Panc1 (cell line): Measurements from ENCODE around the gene MPPED2.

Experiments
- CTCF ChIP-seq: fragments of 450-650 bp; IDR thresholded peaks from 2 replicates; pipeline ENCODE4 v1.5.1; 2017; ENCODE audit warnings: mild to moderate bottlenecking
- POLR2AphosphoS5 ChIP-seq: IDR thresholded peaks from 2 replicates; pipeline ENCODE4 v1.6.1; 2012; ENCODE audit warnings: mild to moderate bottlenecking, low read depth, low read length, moderate library complexity
- TCF7L2 ChIP-seq: IDR thresholded peaks from 2 replicates; pipeline ENCODE4 v1.6.1; 2011; ENCODE audit warnings: mild to moderate bottlenecking, low read depth, low read length, inconsistent platforms

DNA sequence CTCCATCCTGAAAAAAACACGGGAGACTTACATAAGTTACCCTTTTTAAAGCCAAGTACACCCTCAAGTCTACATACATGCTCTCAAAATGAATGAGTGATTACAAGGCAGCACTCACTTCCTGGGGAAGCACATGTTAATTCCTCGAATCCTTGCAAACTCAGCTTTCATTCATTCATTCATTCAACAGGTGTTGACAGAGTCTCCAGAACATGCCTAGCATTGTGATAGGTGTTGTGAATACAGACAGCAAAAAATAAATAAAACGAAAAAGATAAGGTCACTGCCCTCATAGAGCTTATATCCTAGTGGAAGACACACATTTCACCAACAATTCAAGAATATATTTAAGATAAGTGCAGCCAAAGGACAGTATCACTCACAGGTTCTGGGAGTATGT, 19.7 kb downstream of the MPPED2 start:
- TF ChIP-seq CTCF (no peak), TCF7L2 (no peak), POLR2AphosphoS5 (no peak)
